HepG2 (cell line): ENCODE measurements around the gene PRSS36. TPM values are rescaled to one million over a fixed set of nuclear protein-coding genes. Genes with fewer than 3 reads are reported as not detected.

Experiments
- AKAP8 ChIP-seq: sonication (generic); formaldehyde crosslinking; IDR thresholded peaks from 2 replicates; pipeline ENCODE4 v1.5.1; 2020; ENCODE audit warnings: mild to moderate bottlenecking, missing genetic modification reagents
- FIP1L1 ChIP-seq: fragments of 200-400 bp; formaldehyde crosslinking; IDR thresholded peaks from 2 replicates; pipeline ENCODE4 v1.6.1; 2018; ENCODE audit warnings: low read depth, mild to moderate bottlenecking, low read length, moderate library complexity, borderline replicate concordance; ENCODE audit not compliant: insufficient read depth
- GZF1 ChIP-seq: sonication (generic); formaldehyde crosslinking; IDR thresholded peaks from 2 replicates; pipeline ENCODE4 v1.5.1; 2020; ENCODE audit warnings: mild to moderate bottlenecking, missing genetic modification reagents
- MED1 ChIP-seq: sonication (generic); formaldehyde crosslinking; IDR thresholded peaks from 2 replicates; pipeline ENCODE4 v1.4.0; 2020; ENCODE audit warnings: missing genetic modification reagents
- MIXL1 ChIP-seq: IDR thresholded peaks from 2 replicates; pipeline ENCODE4 v1.6.1; 2016
- NAIF1 ChIP-seq: sonication (generic); formaldehyde crosslinking; IDR thresholded peaks from 2 replicates; pipeline ENCODE4 v1.5.0; 2020; ENCODE audit warnings: mild to moderate bottlenecking, missing genetic modification reagents, borderline replicate concordance
- NCOA2 ChIP-seq: sonication (generic); formaldehyde crosslinking; IDR thresholded peaks from 2 replicates; pipeline ENCODE4 v1.8.0; 2022; ENCODE audit warnings: inconsistent platforms
- NFE2 ChIP-seq: sonication (generic); formaldehyde crosslinking; IDR thresholded peaks from 2 replicates; pipeline ENCODE4 v1.4.0; 2020; ENCODE audit warnings: missing genetic modification reagents
- NONO ChIP-seq, 2 experiments: fragments of 450-650 bp in 1 of 2; sonication (generic) in 1 of 2; formaldehyde crosslinking in 1 of 2; IDR thresholded peaks in 1 of 2; conservative IDR thresholded peaks in 1 of 2; 2 replicates each; pipeline versions ENCODE4 v1.6.1 to v1.8.0; 2017 to 2022; ENCODE audit warnings: mild to moderate bottlenecking in 1 of 2, missing genetic modification reagents in 1 of 2, moderate library complexity in 1 of 2
- PRPF4 ChIP-seq: fragments of 200-400 bp; formaldehyde crosslinking; IDR thresholded peaks from 2 replicates; pipeline ENCODE4 v1.6.1; 2016; ENCODE audit warnings: low read length, low read depth; ENCODE audit not compliant: poor library complexity, severe bottlenecking
- ZBTB3 ChIP-seq: sonication (generic); formaldehyde crosslinking; IDR thresholded peaks from 2 replicates; pipeline ENCODE4 v1.4.0; 2020; ENCODE audit warnings: low read depth, mild to moderate bottlenecking, moderate library complexity, missing genetic modification reagents, borderline replicate concordance
- ZNF101 ChIP-seq: sonication (generic); formaldehyde crosslinking; IDR thresholded peaks from 2 replicates; pipeline ENCODE4 v1.4.0; 2020; ENCODE audit warnings: mild to moderate bottlenecking, low read depth, missing genetic modification reagents, borderline replicate concordance
- ZNF30 ChIP-seq: sonication (generic); formaldehyde crosslinking; IDR thresholded peaks from 2 replicates; pipeline ENCODE4 v1.5.0; 2020; ENCODE audit warnings: mild to moderate bottlenecking, missing genetic modification reagents
- ZNF317 ChIP-seq: sonication (generic); formaldehyde crosslinking; IDR thresholded peaks from 2 replicates; pipeline ENCODE4 v1.5.0; 2020; ENCODE audit warnings: mild to moderate bottlenecking, missing genetic modification reagents
- ZNF382 ChIP-seq: sonication (generic); formaldehyde crosslinking; IDR thresholded peaks from 2 replicates; pipeline ENCODE4 v1.5.0; 2020; ENCODE audit warnings: missing genetic modification reagents, mild to moderate bottlenecking, borderline replicate concordance
- ZNF431 ChIP-seq: sonication (generic); formaldehyde crosslinking; IDR thresholded peaks from 2 replicates; pipeline ENCODE4 v1.9.0; 2022; ENCODE audit warnings: missing genetic modification reagents, low read depth, mild to moderate bottlenecking, borderline replicate concordance
- ZNF44 ChIP-seq: sonication (generic); formaldehyde crosslinking; IDR thresholded peaks from 2 replicates; pipeline ENCODE4 v1.5.1; 2020; ENCODE audit warnings: mild to moderate bottlenecking, missing genetic modification reagents
- ZNF550 ChIP-seq: sonication (generic); formaldehyde crosslinking; IDR thresholded peaks from 2 replicates; pipeline ENCODE4 v1.4.0; 2020; ENCODE audit warnings: mild to moderate bottlenecking, missing genetic modification reagents, borderline replicate concordance
- ZNF556 ChIP-seq: sonication (generic); formaldehyde crosslinking; IDR thresholded peaks from 2 replicates; pipeline ENCODE4 v1.4.0; 2020; ENCODE audit warnings: mild to moderate bottlenecking, missing genetic modification reagents, borderline replicate concordance
- ZNF605 ChIP-seq: sonication (generic); formaldehyde crosslinking; IDR thresholded peaks from 2 replicates; pipeline ENCODE4 v1.8.0; 2022; ENCODE audit warnings: mild to moderate bottlenecking, missing genetic modification reagents
- ZNF607 ChIP-seq: sonication (generic); formaldehyde crosslinking; IDR thresholded peaks from 2 replicates; pipeline ENCODE4 v1.5.1; 2020; ENCODE audit warnings: missing genetic modification reagents, mild to moderate bottlenecking, borderline replicate concordance
- polyA plus RNA-seq, 8 experiments: library from polyadenylated mRNA; depleted of rRNA in 3 of 8; stranded (reverse) in 7 of 8; unstranded in 1 of 8; fragments of >200 nt; fragmentation: Illumina TruSeq in 4 of 8; extraction: Trizol in 4 of 8; gene quantifications; 2 replicates each; pipeline versions ENCODE4 v1.2.1 to v1.2.3, GENCODE V29; 2011 to 2016; ENCODE audit warnings: low read depth in 4 of 8, missing spikeins in 1 of 8, mixed read lengths in 1 of 8; ENCODE audit not compliant: insufficient read depth in 1 of 8
- total RNA-seq, 5 experiments: library from RNA; depleted of rRNA; stranded (reverse); fragments of >200 nt; fragmentation: Illumina TruSeq; extraction: Trizol; gene quantifications; 2 replicates each; pipeline ENCODE4 v1.2.3, GENCODE V29; 2016; ENCODE audit warnings: low read depth in 1 of 5
- TF ChIP-seq, protein P1 (sequence below): sonication (generic); formaldehyde crosslinking; IDR thresholded peaks from 2 replicates; pipeline ENCODE4 v1.5.0; 2020; ENCODE audit warnings: missing genetic modification reagents
- TF ChIP-seq, protein P2 (sequence below): sonication (generic); formaldehyde crosslinking; IDR thresholded peaks from 2 replicates; pipeline ENCODE4 v1.5.1; 2020; ENCODE audit warnings: mild to moderate bottlenecking, missing genetic modification reagents, moderate library complexity
- TF ChIP-seq, protein P3 (sequence below): sonication (generic); formaldehyde crosslinking; IDR thresholded peaks from 2 replicates; pipeline ENCODE4 v1.8.0; 2023; ENCODE audit warnings: mild to moderate bottlenecking, missing genetic modification reagents

Gene PRSS36
- total and polyA plus RNA-seq, 2 of the 13 experiments (the other 11 are each of a cell fraction or from before 2014, with no cell fraction given) = 1.5 to 2.1 TPM

DNA sequence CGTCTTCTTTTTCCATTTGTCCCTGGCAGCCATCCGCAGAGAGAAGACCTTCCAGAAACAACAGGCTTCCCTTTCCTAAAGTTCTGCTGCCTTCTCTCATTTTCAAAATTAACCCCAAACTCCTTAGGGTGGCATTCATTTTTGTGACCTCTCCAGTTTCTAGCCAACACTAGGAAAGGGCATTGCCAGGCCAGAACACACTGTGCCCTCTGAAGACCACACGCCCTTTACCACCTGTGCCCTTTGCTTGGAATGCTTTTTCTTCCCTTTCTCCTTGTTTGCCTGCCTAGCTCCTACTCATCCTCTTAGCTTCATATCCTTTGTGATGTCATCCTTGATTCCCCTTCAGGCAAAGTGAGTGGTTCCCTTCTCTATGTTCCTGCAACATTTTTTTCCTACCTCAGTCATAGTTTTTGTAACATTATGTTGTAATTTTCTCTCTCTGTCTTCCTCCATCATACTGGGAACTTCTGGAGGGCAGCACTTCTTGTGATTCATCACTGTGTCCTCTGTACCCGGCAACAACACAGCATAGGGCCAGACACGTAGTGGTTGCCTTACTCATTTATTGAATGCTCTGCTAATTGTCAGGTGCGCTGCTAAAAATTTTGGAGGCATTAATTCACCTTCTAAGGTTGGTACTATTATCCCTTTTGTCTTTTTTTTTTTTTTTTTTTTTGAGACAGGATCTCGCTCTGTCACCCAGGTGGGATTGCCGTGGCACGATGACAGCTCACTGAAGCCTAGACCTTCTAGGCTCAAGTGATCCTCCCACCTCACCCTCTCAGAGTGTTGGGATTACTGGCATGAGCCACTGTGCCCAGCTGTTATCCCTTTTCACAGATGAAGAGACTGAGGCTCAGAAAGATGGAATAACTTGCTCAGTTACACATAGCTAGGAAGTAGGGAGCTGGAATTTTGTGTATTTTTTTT is 31.4 kb downstream of the PRSS36 start (continued):
- TF ChIP-seq MIXL1 (no peak), AKAP8 (no peak), NFE2 (CRISPR knock-in tag) (no peak), ZNF556 (CRISPR knock-in tag) (no peak), ZNF30 (CRISPR knock-in tag) (no peak), ZNF44 (no peak), NAIF1 (CRISPR knock-in tag) (no peak), ZNF382 (CRISPR knock-in tag) (no peak), NCOA2 (CRISPR knock-in tag) (no peak), ZBTB3 (no peak), ZNF101 (CRISPR knock-in tag) (no peak), ZNF550 (CRISPR knock-in tag) (no peak), ZNF607 (CRISPR knock-in tag) (no peak), NONO (IDR thresholded peaks at IDR 0.05) (no peak), NONO (CRISPR knock-in tag; conservative IDR thresholded peaks at IDR 0.05) (no peak), ZNF317 (CRISPR knock-in tag) (no peak), ZNF431 (no peak), FIP1L1 (no peak), PRPF4 (no peak), ZNF605 (no peak), MED1 (CRISPR knock-in tag) (0 out of 2 replicates have a peak, but pooled peaks have one; percentile 2), GZF1 (no peak)
- TF ChIP-seq, protein P1, sequence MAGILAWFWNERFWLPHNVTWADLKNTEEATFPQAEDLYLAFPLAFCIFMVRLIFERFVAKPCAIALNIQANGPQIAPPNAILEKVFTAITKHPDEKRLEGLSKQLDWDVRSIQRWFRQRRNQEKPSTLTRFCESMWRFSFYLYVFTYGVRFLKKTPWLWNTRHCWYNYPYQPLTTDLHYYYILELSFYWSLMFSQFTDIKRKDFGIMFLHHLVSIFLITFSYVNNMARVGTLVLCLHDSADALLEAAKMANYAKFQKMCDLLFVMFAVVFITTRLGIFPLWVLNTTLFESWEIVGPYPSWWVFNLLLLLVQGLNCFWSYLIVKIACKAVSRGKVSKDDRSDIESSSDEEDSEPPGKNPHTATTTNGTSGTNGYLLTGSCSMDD (CRISPR knock-in tag) = no peak
- TF ChIP-seq, protein P2, sequence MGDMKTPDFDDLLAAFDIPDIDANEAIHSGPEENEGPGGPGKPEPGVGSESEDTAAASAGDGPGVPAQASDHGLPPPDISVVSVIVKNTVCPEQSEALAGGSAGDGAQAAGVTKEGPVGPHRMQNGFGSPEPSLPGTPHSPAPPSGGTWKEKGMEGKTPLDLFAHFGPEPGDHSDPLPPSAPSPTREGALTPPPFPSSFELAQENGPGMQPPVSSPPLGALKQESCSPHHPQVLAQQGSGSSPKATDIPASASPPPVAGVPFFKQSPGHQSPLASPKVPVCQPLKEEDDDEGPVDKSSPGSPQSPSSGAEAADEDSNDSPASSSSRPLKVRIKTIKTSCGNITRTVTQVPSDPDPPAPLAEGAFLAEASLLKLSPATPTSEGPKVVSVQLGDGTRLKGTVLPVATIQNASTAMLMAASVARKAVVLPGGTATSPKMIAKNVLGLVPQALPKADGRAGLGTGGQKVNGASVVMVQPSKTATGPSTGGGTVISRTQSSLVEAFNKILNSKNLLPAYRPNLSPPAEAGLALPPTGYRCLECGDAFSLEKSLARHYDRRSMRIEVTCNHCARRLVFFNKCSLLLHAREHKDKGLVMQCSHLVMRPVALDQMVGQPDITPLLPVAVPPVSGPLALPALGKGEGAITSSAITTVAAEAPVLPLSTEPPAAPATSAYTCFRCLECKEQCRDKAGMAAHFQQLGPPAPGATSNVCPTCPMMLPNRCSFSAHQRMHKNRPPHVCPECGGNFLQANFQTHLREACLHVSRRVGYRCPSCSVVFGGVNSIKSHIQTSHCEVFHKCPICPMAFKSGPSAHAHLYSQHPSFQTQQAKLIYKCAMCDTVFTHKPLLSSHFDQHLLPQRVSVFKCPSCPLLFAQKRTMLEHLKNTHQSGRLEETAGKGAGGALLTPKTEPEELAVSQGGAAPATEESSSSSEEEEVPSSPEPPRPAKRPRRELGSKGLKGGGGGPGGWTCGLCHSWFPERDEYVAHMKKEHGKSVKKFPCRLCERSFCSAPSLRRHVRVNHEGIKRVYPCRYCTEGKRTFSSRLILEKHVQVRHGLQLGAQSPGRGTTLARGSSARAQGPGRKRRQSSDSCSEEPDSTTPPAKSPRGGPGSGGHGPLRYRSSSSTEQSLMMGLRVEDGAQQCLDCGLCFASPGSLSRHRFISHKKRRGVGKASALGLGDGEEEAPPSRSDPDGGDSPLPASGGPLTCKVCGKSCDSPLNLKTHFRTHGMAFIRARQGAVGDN (CRISPR knock-in tag) = no peak
- TF ChIP-seq, protein P3, sequence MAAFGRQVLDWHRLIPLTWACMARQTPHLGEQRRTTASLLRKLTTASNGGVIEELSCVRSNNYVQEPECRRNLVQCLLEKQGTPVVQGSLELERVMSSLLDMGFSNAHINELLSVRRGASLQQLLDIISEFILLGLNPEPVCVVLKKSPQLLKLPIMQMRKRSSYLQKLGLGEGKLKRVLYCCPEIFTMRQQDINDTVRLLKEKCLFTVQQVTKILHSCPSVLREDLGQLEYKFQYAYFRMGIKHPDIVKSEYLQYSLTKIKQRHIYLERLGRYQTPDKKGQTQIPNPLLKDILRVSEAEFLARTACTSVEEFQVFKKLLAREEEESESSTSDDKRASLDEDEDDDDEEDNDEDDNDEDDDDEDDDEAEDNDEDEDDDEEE (CRISPR knock-in tag) = no peak
